GM18867 (cell line): ENCODE data around the gene EIF4E1B.

Experiments
- ATAC-seq: cut with Tn5 transposase; IDR thresholded peaks from one replicate; pipeline ENCODE4 v1.9.1; 2021; ENCODE audit warnings: mild to moderate bottlenecking, moderate library complexity; ENCODE audit not compliant: unreplicated experiment

The EIF4E1B gene

GRCh38 chr5:176625966-176626875 lies 4.3 kb upstream of the EIF4E1B start:
- ATAC-seq, result no peak

GRCh38 chr5:176626876-176627236 lies 3.6 kb upstream of the EIF4E1B start:
- ATAC-seq, result no peak

- ATAC-seq, result no peak
Observed at GRCh38 chr5:176627582-176627981, 2.9 kb upstream of the EIF4E1B start.

- ATAC-seq, result no peak
Observed at GRCh38 chr5:176628406-176629228, 1.9 kb upstream of the EIF4E1B start.

GRCh38 chr5:176629317-176629852 lies 1.1 kb upstream of the EIF4E1B start:
- ATAC-seq, result no peak

- ATAC-seq, result no peak
Observed at GRCh38 chr5:176630681-176631222, 277 bp downstream of the EIF4E1B start.

GRCh38 chr5:176631383-176632200 lies 1.1 kb downstream of the EIF4E1B start:
- no peak for ATAC-seq

- ATAC-seq, result no peak
Observed at GRCh38 chr5:176632745-176633144, 2.3 kb downstream of the EIF4E1B start.

GRCh38 chr5:176633598-176633997 lies 3.1 kb downstream of the EIF4E1B start:
- ATAC-seq, result no peak

GRCh38 chr5:176636426-176636825 lies 6.0 kb downstream of the EIF4E1B start:
- no peak for ATAC-seq

- ATAC-seq, result no peak
Observed at GRCh38 chr5:176637556-176637955, 7.1 kb downstream of the EIF4E1B start.

- no peak for ATAC-seq
Observed at GRCh38 chr5:176638437-176638836, 8.0 kb downstream of the EIF4E1B start.

GRCh38 chr5:176639208-176639607 lies 8.7 kb downstream of the EIF4E1B start:
- ATAC-seq, result no peak

GRCh38 chr5:176639981-176640380 lies 9.5 kb downstream of the EIF4E1B start:
- ATAC-seq, result no peak

GRCh38 chr5:176640616-176641015 lies 10.1 kb downstream of the EIF4E1B start:
- ATAC-seq, result no peak

GRCh38 chr5:176642675-176643490 lies 12.4 kb downstream of the EIF4E1B start:
- ATAC-seq, result no peak

GRCh38 chr5:176643491-176644219 lies 13.2 kb downstream of the EIF4E1B start:
- no peak for ATAC-seq

GRCh38 chr5:176644294-176644693 lies 13.8 kb downstream of the EIF4E1B start:
- ATAC-seq, result no peak
